Non-pigmented ciliary epithelial cell (primary cell): Measurements from ENCODE around the gene GRID1.

Experiments used
- DNase-seq: peaks from one replicate; pipeline ENCODE4 v3.0.0-alpha.2; 2010; ENCODE audit warnings: low read depth

Gene GRID1

GRCh38 chr10:85922356-85923129 lies 444.1 kb downstream of the GRID1 start:
- DNase-seq, result no peak

GRCh38 chr10:85921789-85922188 lies 444.8 kb downstream of the GRID1 start:
- DNase-seq, result no peak

- no peak for DNase-seq
Observed at GRCh38 chr10:85920311-85920710, 446.3 kb downstream of the GRID1 start.

- no peak for DNase-seq
Observed at GRCh38 chr10:85919491-85920021, 447.0 kb downstream of the GRID1 start.

- DNase-seq, result no peak
Observed at GRCh38 chr10:85918371-85918770, 448.2 kb downstream of the GRID1 start.

GRCh38 chr10:85917601-85918000 lies 449.0 kb downstream of the GRID1 start:
- no peak for DNase-seq

- DNase-seq, result no peak
Observed at GRCh38 chr10:85916994-85917573, 449.5 kb downstream of the GRID1 start.

- DNase-seq, result no peak
Observed at GRCh38 chr10:85916286-85916685, 450.3 kb downstream of the GRID1 start.

- DNase-seq, result no peak
Observed at GRCh38 chr10:85915245-85915846, 451.2 kb downstream of the GRID1 start.

GRCh38 chr10:85914720-85915119 lies 451.9 kb downstream of the GRID1 start:
- no peak for DNase-seq

GRCh38 chr10:85908462-85908861 lies 458.1 kb downstream of the GRID1 start:
- no peak for DNase-seq

- no peak for DNase-seq
Observed at GRCh38 chr10:85902051-85902450, 464.5 kb downstream of the GRID1 start.

GRCh38 chr10:85901599-85901998 lies 465.0 kb downstream of the GRID1 start:
- no peak for DNase-seq

- no peak for DNase-seq
Observed at GRCh38 chr10:85900487-85900886, 466.1 kb downstream of the GRID1 start.

- no peak for DNase-seq
Observed at GRCh38 chr10:85900061-85900460, 466.5 kb downstream of the GRID1 start.

- no peak for DNase-seq
Observed at GRCh38 chr10:85891472-85891871, 475.1 kb downstream of the GRID1 start.

- DNase-seq, result no peak
Observed at GRCh38 chr10:85888559-85888958, 478.0 kb downstream of the GRID1 start.

GRCh38 chr10:85888004-85888403 lies 478.6 kb downstream of the GRID1 start:
- DNase-seq, result no peak

- no peak for DNase-seq
Observed at GRCh38 chr10:85874208-85874607, 492.4 kb downstream of the GRID1 start.

GRCh38 chr10:85873063-85873462 lies 493.5 kb downstream of the GRID1 start:
- no peak for DNase-seq

- no peak for DNase-seq
Observed at GRCh38 chr10:85868627-85869499, 497.7 kb downstream of the GRID1 start.

GRCh38 chr10:85864868-85865526 lies 501.6 kb downstream of the GRID1 start:
- DNase-seq, result no peak
